MCF 10A (cell line): Measurements from ENCODE around the gene CHST3. TPM values are rescaled to one million over a fixed set of nuclear protein-coding genes. Genes with fewer than 3 reads are reported as not detected.
A peak's percentile ranks its signal among the peaks of the same experiment; 100 is the strongest.

Experiments used
- BruUV-seq: library from RNA; stranded (reverse); fragments of 400-500 nt; replicated peaks from 2 replicates; lab custom pipeline; 2021; lab: Mats Ljungman, UMichigan
- CTCF ChIA-PET: fragments of 300-600 bp; sonication (Branson Sonifier 250); formaldehyde crosslinking; extraction: SDS; loops from one replicate; lab custom pipeline; 2021; ENCODE audit warnings: antibody characterized with exemption, inconsistent platforms; lab: Yijun Ruan, JAX
- POLR2A ChIA-PET: fragments of 300-600, 350-650 bp; sonication (Branson Sonifier 250); formaldehyde crosslinking; extraction: SDS; loops from one replicate; lab custom pipeline; 2020; ENCODE audit warnings: antibody characterized with exemption, inconsistent platforms; lab: Yijun Ruan, JAX
- DNase-seq: peaks from one replicate; pipeline ENCODE4 v3.0.0-alpha.2; 2018; ENCODE audit not compliant: unreplicated experiment
- H3K27ac Mint-ChIP-seq: one replicate; pipeline ENCODE4 v1.8.0; 2022; ENCODE audit warnings: mild to moderate bottlenecking, low read depth, mixed read lengths; ENCODE audit not compliant: unreplicated experiment
- H3K27me3 Mint-ChIP-seq: one replicate; pipeline ENCODE4 v1.8.0; 2022; ENCODE audit warnings: mixed read lengths; ENCODE audit not compliant: insufficient read depth, unreplicated experiment
- H3K36me3 Mint-ChIP-seq: one replicate; pipeline ENCODE4 v1.8.0; 2022; ENCODE audit warnings: mild to moderate bottlenecking, moderate library complexity, mixed read lengths; ENCODE audit not compliant: insufficient read depth, unreplicated experiment
- H3K4me1 Mint-ChIP-seq: one replicate; pipeline ENCODE4 v1.8.0; 2022; ENCODE audit warnings: mixed read lengths; ENCODE audit not compliant: insufficient read depth, unreplicated experiment
- H3K4me3 Mint-ChIP-seq: one replicate; pipeline ENCODE4 v1.8.0; 2022; ENCODE audit warnings: mild to moderate bottlenecking, moderate library complexity, mixed read lengths; ENCODE audit not compliant: unreplicated experiment
- H3K9me3 Mint-ChIP-seq: one replicate; pipeline ENCODE4 v1.8.0; 2022; ENCODE audit warnings: mixed read lengths; ENCODE audit not compliant: unreplicated experiment
- intact Hi-C: fragments of 100-400 bp; cut with micrococcal nuclease; formaldehyde crosslinking; loops from 2 replicates; pipeline ENCODE4 v1.14.1; 2022
- total RNA-seq: library from RNA; stranded (reverse); gene quantifications from 2 replicates; pipeline ENCODE4 v1.2.3, GENCODE V29; 2022
- TF ChIP-seq, protein P1 (sequence below): fragments of 200-600 bp; IDR thresholded peaks from one replicate; pipeline ENCODE4 v1.8.0; 2022; ENCODE audit warnings: antibody characterized with exemption, mild to moderate bottlenecking; ENCODE audit not compliant: unreplicated experiment

CHST3 gene
- total RNA-seq, 1 experiment from 2014 or later: 28.7 TPM

DNA sequence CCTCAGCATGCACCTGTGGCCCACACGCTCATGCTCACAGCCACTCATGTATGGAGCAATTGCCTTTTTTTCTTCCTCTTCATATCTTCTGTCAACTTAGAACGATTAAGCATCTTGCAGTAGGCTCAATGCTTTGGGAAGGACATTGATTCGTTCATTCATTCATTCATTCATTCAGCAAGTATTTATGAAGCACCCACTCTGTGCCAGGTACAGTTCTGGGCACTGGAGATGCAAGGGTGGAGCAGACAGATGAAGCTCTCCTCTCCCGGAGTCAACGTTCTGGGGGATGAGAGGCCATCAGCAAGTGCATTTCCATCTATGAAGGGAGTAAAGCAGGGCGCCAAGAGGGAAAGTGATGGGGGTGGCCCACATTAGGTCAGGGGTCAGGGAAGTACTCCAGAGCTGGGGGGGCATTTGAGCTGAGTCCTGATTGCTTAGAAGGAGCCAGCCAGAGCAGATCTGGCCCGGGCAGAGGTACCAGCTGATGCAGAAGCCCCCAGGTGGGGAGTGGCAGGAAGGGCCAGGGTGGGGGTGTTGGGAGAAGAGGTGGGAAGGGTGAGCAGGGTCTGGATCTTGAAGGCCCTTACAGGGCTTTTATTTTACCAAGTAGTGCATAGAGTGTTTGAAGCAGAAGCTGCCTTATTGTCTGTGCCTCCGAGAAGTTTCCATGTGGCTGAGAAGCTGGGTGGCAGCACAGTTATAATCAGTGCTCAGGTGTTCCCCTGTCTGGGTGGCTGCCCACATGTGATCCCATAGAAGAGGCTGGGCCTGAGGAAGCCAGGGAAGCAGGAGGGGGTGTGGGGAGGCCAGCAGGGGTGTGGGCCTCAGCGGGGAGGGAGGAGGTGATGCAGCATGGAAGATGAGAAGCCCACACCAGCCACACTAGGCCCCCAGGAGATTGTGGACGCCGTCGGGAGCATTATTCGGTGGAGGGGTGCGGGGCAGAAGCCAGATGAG, 36.2 kb downstream of the CHST3 start:
- Mint-ChIP-seq H3K4me3 (no peak overlapping the region), H3K9me3 (no peaks in the 10 kb centered on the region), H3K27me3 (no peaks in the 10 kb centered on the region), H3K4me1 (peaks cover 44% of the 10 kb centered on the region), H3K36me3 (peaks cover 5% of the 10 kb centered on the region), H3K27ac (peak overlapping the region; percentile 82)
- TF ChIP-seq, protein P1, sequence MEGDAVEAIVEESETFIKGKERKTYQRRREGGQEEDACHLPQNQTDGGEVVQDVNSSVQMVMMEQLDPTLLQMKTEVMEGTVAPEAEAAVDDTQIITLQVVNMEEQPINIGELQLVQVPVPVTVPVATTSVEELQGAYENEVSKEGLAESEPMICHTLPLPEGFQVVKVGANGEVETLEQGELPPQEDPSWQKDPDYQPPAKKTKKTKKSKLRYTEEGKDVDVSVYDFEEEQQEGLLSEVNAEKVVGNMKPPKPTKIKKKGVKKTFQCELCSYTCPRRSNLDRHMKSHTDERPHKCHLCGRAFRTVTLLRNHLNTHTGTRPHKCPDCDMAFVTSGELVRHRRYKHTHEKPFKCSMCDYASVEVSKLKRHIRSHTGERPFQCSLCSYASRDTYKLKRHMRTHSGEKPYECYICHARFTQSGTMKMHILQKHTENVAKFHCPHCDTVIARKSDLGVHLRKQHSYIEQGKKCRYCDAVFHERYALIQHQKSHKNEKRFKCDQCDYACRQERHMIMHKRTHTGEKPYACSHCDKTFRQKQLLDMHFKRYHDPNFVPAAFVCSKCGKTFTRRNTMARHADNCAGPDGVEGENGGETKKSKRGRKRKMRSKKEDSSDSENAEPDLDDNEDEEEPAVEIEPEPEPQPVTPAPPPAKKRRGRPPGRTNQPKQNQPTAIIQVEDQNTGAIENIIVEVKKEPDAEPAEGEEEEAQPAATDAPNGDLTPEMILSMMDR: no peak
- ChIA-PET POLR2A (interaction anchor here (0.6 to 3.1 kb wide), 6 partner anchors 9 to 94 kb away, joined by 3 to 28 read pairs (median 3); no protein-coding TSS in a partner anchor), CTCF (interaction anchor here (0.7 to 2.5 kb wide), 3 partner anchors 10 to 1551 kb away, joined by 3 to 6 read pairs (median 5); no protein-coding TSS in a partner anchor)
- no TSS peak for BruUV-seq
- no peak for DNase-seq
- intact Hi-C loops: no loop called here

DNA sequence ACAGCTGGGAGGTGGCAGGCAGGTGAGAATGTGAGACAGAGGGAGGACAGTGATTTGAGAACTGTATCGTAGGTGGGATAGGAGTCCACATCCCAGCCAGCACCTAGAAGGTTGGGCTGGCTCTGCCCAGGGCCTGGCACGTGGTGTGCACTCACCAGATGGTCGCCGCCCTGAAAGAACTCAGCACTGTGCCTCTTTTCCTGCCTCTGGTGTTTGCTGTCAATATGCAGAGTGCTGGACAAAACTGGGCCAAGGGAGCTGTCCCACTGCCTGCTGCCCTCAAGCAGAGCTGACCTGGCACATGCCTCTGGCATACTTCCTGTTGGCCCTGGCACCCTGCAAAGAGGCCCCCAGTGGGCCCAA, 36.8 kb downstream of the CHST3 start:
- Mint-ChIP-seq H3K36me3 (peaks cover 12% of the 10 kb centered on the region), H3K9me3 (no peaks in the 10 kb centered on the region), H3K27ac (peak overlapping the region; percentile 82), H3K27me3 (no peaks in the 10 kb centered on the region), H3K4me3 (no peak overlapping the region), H3K4me1 (peaks cover 42% of the 10 kb centered on the region)
- CTCF ChIA-PET: interaction anchor here (0.7 to 2.5 kb wide), 3 partner anchors 10 to 1551 kb away, joined by 3 to 6 read pairs (median 5); no protein-coding TSS in a partner anchor
- POLR2A ChIA-PET: interaction anchor here (0.6 to 1.2 kb wide), 3 partner anchors 25 to 95 kb away, joined by 3 read pairs; no protein-coding TSS in a partner anchor
- intact Hi-C loops: no loop called here
- no peak for DNase-seq
- BruUV-seq: no TSS peak
- TF ChIP-seq, protein P1: no peak

DNA sequence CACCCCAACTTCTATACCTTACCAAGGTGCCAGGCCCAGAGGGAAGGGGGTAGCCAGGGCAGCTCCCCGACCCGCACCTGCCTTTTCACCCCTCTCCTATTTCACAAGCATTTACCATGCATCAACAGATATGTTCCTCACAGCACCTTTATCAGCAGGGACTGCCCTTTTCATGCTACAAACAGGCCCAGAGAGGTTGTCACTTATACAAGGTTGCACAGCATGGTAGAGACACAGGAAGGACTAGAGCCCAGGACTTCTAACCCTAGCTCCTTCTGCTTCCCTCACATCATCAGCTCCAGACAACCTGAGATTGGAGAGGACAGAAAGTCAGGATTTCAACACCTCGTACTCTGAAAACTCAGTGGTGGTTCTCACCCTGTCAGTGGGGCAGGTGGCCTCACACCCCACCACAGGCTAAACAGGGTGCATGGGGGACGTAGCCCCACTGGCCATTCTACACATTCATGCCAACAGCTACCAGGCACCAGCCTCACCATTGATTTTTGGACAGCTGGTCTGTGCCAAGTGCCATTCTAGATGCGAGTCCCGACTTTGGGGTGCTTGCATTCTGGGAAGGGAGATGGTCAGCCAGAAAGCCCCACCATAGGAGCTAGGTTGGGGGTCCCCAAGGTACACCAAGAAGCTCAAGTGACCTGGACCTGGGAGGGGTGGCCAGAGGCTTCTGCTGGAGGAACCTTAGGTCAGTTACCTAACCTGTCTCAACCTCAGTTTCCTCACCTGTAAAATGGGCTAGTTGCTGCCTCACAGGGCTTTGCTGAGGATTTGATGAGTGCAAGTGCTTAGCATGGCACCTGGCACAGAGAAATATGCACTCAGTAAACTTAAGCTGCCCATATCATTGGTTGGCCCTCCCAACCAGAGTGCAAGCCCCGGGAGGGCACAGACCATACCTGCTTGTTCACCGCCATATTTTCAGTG, 38.4 kb downstream of the CHST3 start:
- ChIA-PET POLR2A (interaction anchor here (0.9 kb wide), 1 partner anchor 10 kb away, joined by 5 read pairs; no protein-coding TSS in a partner anchor), CTCF (interaction anchor here (0.6 to 1.3 kb wide), 3 partner anchors 9 to 47 kb away, joined by 4 read pairs; no protein-coding TSS in a partner anchor)
- no TSS peak for BruUV-seq
- no peak for DNase-seq
- intact Hi-C loops: no loop called here
- peaks cover 35% of the 10 kb centered on the region for H3K4me1 Mint-ChIP-seq
- TF ChIP-seq, protein P1: no peak
- no peaks in the 10 kb centered on the region for H3K9me3 Mint-ChIP-seq
- peaks cover 28% of the 10 kb centered on the region for H3K36me3 Mint-ChIP-seq
- H3K4me3 Mint-ChIP-seq: no peak overlapping the region
- H3K27ac Mint-ChIP-seq: no peak overlapping the region
- no peaks in the 10 kb centered on the region for H3K27me3 Mint-ChIP-seq
